Measurements from ENCODE around the gene PTPRK. TPM values are rescaled to one million over a fixed set of nuclear protein-coding genes. Genes with fewer than 3 reads are reported as not detected.
A peak's percentile ranks its signal among the peaks of the same experiment; 100 is the strongest.

Gene PTPRK
- total and polyA plus RNA-seq, 4 donors: 12.1 to 61.2 (median 29.1) TPM

DNA sequence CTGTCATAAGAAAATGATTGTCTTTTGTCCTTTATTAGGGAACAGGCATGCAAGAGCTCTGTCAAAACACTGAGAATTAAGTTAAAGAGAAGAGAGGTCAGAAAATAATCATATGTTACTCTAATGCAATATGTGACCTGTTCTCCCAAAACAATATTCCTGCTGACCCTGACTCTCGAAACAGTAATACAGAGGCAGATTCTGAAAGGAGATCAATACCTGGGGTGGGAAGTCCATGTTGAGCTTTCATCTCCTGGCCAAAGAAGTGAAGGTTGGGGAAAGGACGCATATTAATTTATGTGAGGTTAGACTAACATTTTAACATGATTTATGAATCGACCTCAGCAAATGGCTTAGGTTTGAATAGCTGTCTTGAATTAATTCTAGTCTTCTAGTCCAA, 243.0 kb downstream of the PTPRK start (continued):
- TF ChIP-seq, protein P1, sequence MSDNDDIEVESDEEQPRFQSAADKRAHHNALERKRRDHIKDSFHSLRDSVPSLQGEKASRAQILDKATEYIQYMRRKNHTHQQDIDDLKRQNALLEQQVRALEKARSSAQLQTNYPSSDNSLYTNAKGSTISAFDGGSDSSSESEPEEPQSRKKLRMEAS (IDR thresholded peaks at IDR 0.05): no peak
- TF ChIP-seq RXRA (IDR thresholded peaks at IDR 0.05): peak in 1 of 2 donors; percentile 21
- no peak for TF ChIP-seq JUND (IDR thresholded peaks at IDR 0.05)
- TF ChIP-seq EGR1 (IDR thresholded peaks at IDR 0.05; ENCODE audit: low read depth in 2 of 2): no peak
- no peak for TF ChIP-seq FOXA1 (IDR thresholded peaks at IDR 0.05)

DNA sequence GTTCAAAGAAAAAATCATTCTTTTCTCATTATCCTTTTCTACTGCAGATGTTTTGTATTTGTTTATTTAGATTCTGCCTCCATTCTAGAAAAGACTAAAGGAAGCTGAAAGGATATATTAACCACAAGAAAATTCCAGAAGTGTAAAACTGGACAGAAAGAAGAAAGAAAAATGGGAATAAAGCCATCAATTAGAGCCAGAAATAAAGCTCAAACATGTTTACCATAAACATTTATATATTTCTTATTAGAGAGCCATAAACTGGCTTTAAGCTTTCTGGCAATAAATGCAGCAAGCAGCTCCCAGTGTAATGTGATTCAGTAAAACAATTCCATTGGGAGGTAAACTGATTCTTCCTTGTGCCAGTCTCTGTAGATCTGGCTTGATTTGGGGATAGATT, 244.1 kb downstream of the PTPRK start:
- Histone ChIP-seq H3K4me3 (ENCODE audit: low read depth in 1 of 3, low read length in 3 of 3) (no peak overlapping the region), H3K9me3 (ENCODE audit: control insufficient read depth in 4 of 4, low read length in 3 of 4) (no peaks in the 10 kb centered on the region), H3K27me3 (ENCODE audit: control insufficient read depth in 4 of 4, insufficient read depth in 4 of 4, low read length in 3 of 4) (no peaks in the 10 kb centered on the region), H3K36me3 (ENCODE audit: control insufficient read depth in 4 of 4, insufficient read depth in 3 of 4, low read depth in 1 of 4, low read length in 3 of 4) (no peaks in the 10 kb centered on the region), H3K9ac (ENCODE audit: low read depth in 1 of 2, low read length in 2 of 2) (no peak overlapping the region), H3K27ac (ENCODE audit: low read depth in 1 of 2, low read length in 2 of 2) (no peak overlapping the region), H3K4me1 (ENCODE audit: control insufficient read depth in 4 of 4, insufficient read depth in 4 of 4, low read length in 3 of 4) (peaks cover under 1 to 19% (median 10%) of the 10 kb centered on the region in 4 donors)
- TF ChIP-seq NR2F2 (IDR thresholded peaks at IDR 0.05) (no peak), YY1 (IDR thresholded peaks at IDR 0.05) (no peak), HNF4G (IDR thresholded peaks at IDR 0.05) (no peak), SP1 (IDR thresholded peaks at IDR 0.05) (no peak)
- TF ChIP-seq, protein P2, sequence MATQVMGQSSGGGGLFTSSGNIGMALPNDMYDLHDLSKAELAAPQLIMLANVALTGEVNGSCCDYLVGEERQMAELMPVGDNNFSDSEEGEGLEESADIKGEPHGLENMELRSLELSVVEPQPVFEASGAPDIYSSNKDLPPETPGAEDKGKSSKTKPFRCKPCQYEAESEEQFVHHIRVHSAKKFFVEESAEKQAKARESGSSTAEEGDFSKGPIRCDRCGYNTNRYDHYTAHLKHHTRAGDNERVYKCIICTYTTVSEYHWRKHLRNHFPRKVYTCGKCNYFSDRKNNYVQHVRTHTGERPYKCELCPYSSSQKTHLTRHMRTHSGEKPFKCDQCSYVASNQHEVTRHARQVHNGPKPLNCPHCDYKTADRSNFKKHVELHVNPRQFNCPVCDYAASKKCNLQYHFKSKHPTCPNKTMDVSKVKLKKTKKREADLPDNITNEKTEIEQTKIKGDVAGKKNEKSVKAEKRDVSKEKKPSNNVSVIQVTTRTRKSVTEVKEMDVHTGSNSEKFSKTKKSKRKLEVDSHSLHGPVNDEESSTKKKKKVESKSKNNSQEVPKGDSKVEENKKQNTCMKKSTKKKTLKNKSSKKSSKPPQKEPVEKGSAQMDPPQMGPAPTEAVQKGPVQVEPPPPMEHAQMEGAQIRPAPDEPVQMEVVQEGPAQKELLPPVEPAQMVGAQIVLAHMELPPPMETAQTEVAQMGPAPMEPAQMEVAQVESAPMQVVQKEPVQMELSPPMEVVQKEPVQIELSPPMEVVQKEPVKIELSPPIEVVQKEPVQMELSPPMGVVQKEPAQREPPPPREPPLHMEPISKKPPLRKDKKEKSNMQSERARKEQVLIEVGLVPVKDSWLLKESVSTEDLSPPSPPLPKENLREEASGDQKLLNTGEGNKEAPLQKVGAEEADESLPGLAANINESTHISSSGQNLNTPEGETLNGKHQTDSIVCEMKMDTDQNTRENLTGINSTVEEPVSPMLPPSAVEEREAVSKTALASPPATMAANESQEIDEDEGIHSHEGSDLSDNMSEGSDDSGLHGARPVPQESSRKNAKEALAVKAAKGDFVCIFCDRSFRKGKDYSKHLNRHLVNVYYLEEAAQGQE (IDR thresholded peaks at IDR 0.05): no peak
- no peak for DNase-seq (ENCODE audit: low spot score)

DNA sequence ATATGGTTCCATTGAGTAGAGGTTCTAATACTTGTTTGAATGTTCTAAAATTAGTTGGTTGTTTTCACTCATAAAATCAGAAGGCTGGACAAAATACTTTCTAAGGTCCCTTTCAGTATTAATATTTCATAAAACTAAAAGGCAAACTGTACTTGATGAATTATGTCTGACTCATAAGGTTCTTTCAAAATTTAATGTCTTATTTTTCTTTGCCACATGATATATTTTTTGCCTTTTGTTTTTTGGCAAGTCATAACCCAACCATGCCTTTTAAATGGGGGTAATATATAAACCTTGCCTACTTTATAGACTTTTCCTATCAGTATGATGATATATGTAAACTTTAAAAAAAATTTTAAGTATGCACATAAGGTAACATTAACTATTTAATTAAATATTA, 244.7 kb downstream of the PTPRK start:
- no peak for DNase-seq (ENCODE audit: low spot score)
- Histone ChIP-seq H3K36me3 (ENCODE audit: control insufficient read depth in 4 of 4, insufficient read depth in 3 of 4, low read depth in 1 of 4, low read length in 3 of 4) (no peaks in the 10 kb centered on the region), H3K9ac (ENCODE audit: low read depth in 1 of 2, low read length in 2 of 2) (no peak overlapping the region), H3K4me1 (ENCODE audit: control insufficient read depth in 4 of 4, insufficient read depth in 4 of 4, low read length in 3 of 4) (peaks cover 0 to 12% (median 8%) of the 10 kb centered on the region in 4 donors), H3K4me3 (ENCODE audit: low read depth in 1 of 3, low read length in 3 of 3) (no peak overlapping the region), H3K27ac (ENCODE audit: low read depth in 1 of 2, low read length in 2 of 2) (no peak overlapping the region), H3K27me3 (ENCODE audit: control insufficient read depth in 4 of 4, insufficient read depth in 4 of 4, low read length in 3 of 4) (no peaks in the 10 kb centered on the region), H3K9me3 (ENCODE audit: control insufficient read depth in 4 of 4, low read length in 3 of 4) (no peaks in the 10 kb centered on the region)
- TF ChIP-seq, protein P1 (IDR thresholded peaks at IDR 0.05): no peak

DNA sequence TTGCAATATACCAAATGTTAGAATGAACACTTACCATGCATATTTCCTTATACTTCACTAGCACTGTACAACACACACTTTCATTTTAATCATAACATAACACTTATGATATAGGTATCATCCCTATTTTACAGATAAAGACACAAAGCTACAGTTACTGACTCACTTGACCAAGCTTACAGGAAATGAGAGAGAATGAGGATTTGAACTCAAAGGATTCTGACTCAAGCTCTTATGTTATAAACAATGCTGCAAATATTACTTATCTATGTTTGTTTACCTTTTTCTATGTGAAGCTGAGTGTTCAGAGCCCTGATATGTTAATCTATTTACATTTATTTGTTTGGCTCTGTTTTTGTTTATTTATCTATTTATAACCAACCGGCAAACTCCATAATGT, 245.4 kb downstream of the PTPRK start:
- Histone ChIP-seq H3K4me1 (ENCODE audit: control insufficient read depth in 4 of 4, insufficient read depth in 4 of 4, low read length in 3 of 4) (peaks cover 2 to 12% (median 8%) of the 10 kb centered on the region in 4 donors), H3K9me3 (ENCODE audit: control insufficient read depth in 4 of 4, low read length in 3 of 4) (no peaks in the 10 kb centered on the region)
- WGBS: 55% methylated on average over 1 of the region's 1 CpG
- TF ChIP-seq HNF4A (conservative IDR thresholded peaks at IDR 0.05) (no peak), HNF4G (IDR thresholded peaks at IDR 0.05) (no peak), RAD21 (IDR thresholded peaks at IDR 0.05) (no peak), JUND (IDR thresholded peaks at IDR 0.05) (no peak), NR2F2 (IDR thresholded peaks at IDR 0.05) (no peak), EGR1 (IDR thresholded peaks at IDR 0.05; ENCODE audit: low read depth in 2 of 2) (no peak), SP1 (IDR thresholded peaks at IDR 0.05) (no peak)
- TF ChIP-seq, protein P3, sequence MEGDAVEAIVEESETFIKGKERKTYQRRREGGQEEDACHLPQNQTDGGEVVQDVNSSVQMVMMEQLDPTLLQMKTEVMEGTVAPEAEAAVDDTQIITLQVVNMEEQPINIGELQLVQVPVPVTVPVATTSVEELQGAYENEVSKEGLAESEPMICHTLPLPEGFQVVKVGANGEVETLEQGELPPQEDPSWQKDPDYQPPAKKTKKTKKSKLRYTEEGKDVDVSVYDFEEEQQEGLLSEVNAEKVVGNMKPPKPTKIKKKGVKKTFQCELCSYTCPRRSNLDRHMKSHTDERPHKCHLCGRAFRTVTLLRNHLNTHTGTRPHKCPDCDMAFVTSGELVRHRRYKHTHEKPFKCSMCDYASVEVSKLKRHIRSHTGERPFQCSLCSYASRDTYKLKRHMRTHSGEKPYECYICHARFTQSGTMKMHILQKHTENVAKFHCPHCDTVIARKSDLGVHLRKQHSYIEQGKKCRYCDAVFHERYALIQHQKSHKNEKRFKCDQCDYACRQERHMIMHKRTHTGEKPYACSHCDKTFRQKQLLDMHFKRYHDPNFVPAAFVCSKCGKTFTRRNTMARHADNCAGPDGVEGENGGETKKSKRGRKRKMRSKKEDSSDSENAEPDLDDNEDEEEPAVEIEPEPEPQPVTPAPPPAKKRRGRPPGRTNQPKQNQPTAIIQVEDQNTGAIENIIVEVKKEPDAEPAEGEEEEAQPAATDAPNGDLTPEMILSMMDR (IDR thresholded peaks at IDR 0.05; ENCODE audit: low read depth, low read length, missing input control): no peak
- TF ChIP-seq, protein P2 (IDR thresholded peaks at IDR 0.05): no peak
- TF ChIP-seq, protein P1 (IDR thresholded peaks at IDR 0.05): no peak
- TF ChIP-seq, protein P4, sequence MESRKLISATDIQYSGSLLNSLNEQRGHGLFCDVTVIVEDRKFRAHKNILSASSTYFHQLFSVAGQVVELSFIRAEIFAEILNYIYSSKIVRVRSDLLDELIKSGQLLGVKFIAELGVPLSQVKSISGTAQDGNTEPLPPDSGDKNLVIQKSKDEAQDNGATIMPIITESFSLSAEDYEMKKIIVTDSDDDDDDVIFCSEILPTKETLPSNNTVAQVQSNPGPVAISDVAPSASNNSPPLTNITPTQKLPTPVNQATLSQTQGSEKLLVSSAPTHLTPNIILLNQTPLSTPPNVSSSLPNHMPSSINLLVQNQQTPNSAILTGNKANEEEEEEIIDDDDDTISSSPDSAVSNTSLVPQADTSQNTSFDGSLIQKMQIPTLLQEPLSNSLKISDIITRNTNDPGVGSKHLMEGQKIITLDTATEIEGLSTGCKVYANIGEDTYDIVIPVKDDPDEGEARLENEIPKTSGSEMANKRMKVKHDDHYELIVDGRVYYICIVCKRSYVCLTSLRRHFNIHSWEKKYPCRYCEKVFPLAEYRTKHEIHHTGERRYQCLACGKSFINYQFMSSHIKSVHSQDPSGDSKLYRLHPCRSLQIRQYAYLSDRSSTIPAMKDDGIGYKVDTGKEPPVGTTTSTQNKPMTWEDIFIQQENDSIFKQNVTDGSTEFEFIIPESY (IDR thresholded peaks at IDR 0.05): no peak

More for the DNA sequence above, 245.4 kb downstream of the PTPRK start:
- H3K27me3 ChIP-seq (ENCODE audit: control insufficient read depth in 4 of 4, insufficient read depth in 4 of 4, low read length in 3 of 4): no peaks in the 10 kb centered on the region
- no peaks in the 10 kb centered on the region for H3K36me3 ChIP-seq (ENCODE audit: control insufficient read depth in 4 of 4, insufficient read depth in 3 of 4, low read depth in 1 of 4, low read length in 3 of 4)
- no peak for DNase-seq (ENCODE audit: low spot score)
- H3K27ac ChIP-seq (ENCODE audit: low read depth in 1 of 2, low read length in 2 of 2): no peak overlapping the region
- H3K9ac ChIP-seq (ENCODE audit: low read depth in 1 of 2, low read length in 2 of 2): no peak overlapping the region
- no peak overlapping the region for H3K4me3 ChIP-seq (ENCODE audit: low read depth in 1 of 3, low read length in 3 of 3)

Data from liver (tissue), 9 donors.